ENCODE measurements around the gene ANP32D.

GRCh38 chr12:48508987-48509386 lies 36.6 kb downstream of the ANP32D start:
- TF ChIP-seq POLR2A (IDR thresholded peaks at IDR 0.05; ENCODE audit: extremely low read depth, insufficient read length) = no peak
- no peak for TF ChIP-seq CTCF (IDR thresholded peaks at IDR 0.05; ENCODE audit: low read depth, low read length)
- TF ChIP-seq, protein P1, sequence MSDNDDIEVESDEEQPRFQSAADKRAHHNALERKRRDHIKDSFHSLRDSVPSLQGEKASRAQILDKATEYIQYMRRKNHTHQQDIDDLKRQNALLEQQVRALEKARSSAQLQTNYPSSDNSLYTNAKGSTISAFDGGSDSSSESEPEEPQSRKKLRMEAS (IDR thresholded peaks at IDR 0.05; ENCODE audit: low read depth, low read length) = no peak
- TF ChIP-seq MYC (IDR thresholded peaks at IDR 0.05; ENCODE audit: low read depth, low read length) = no peak
